Measurements from ENCODE around the gene MAEA. TPM values are rescaled to one million over a fixed set of nuclear protein-coding genes. Genes with fewer than 3 reads are reported as not detected.
A peak's percentile ranks its signal among the peaks of the same experiment; 100 is the strongest.
"Not testable (repeated sequence)": the region's sequence is repeated elsewhere in the genome, so short reads cannot be mapped to it uniquely, and the experiment has no call there.

Gene MAEA
- polyA plus RNA-seq, 10 donors, result 27.1 to 44.9 (median 35.5) TPM

DNA sequence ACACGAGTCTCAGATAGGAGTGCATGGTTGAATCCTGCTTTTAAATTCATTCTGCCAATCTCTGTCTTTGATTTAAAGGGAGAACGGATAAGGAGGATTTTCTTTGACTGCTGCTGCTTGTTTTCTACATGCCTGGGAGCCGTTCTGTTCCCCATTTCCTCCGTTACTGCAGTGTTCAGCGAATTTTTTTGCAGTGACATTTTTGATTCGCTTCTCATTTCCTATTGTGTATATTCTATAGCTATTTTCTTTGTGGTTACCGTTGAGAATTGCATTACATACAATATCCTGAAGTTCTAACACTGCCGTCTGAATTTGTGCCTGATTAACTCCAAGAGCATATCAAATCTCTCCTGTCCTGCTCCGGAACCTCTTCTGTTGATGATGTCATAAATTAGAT, 14.8 kb upstream of the MAEA start:
- DNase-seq, result no peak

DNA sequence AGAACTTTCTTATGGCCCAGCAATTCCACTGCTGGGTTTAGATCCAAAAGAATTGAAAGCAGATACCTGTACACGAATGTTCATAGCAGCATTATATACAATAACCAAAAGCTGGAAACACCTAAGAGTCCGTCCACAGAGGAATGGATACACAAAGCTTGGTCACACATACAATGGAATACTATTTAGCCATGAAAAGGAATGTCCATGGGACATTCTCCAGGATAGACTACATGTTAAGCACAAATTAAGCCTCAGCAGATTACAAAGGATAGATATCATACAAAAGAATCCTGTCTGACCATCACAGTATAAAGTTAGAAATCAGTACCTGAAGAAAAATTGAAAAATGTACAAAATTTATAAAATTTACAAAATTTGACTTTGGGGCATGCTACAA, 12.7 kb upstream of the MAEA start:
- DNase-seq, result no peak

DNA sequence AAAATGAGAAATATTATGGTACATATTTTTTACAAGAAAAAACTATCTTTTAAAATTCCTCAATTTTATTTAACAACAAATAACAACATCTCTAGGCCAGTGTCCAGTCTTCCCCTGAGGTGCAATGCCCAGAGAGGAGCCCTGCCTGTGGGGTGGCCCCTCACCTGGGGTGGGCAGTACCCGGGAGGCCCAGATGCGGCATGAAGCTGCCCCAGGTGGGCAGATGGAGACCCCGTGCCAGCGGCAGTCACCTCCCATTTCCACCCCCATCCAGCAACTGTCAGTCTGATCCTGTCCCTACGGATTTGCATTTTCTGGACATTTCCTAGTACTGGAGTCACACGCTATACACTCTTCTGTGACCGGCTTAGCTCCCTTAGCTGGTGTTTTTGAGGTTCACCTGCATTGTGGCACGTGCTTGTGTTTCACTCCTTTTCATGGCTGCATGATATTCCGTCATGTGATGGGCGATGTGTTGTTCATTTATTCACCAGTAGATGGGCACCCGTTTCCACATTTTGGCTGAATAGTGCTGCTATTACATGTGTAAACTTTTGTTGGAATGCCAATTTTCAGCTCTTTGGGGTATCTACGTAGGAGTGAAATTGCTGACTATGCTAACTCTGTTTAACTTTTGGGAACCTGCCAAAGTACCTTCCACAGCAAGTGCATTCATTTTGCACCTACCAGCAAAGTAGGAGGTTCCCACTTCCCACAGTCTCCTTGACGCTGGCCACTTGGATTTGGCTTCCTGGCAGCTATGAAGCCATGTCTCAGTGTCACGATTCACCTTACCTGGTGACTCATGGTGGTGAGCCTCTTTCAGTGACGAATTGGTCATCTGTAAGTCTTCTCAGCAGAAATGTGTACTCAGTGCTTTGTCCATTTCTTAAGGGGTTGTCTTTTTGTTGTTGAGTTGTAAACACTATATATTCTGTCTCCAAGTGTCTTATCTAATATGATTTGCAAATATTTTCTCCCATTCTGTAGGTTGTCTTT, 11.7 kb upstream of the MAEA start:
- DNase-seq, result no peak

DNA sequence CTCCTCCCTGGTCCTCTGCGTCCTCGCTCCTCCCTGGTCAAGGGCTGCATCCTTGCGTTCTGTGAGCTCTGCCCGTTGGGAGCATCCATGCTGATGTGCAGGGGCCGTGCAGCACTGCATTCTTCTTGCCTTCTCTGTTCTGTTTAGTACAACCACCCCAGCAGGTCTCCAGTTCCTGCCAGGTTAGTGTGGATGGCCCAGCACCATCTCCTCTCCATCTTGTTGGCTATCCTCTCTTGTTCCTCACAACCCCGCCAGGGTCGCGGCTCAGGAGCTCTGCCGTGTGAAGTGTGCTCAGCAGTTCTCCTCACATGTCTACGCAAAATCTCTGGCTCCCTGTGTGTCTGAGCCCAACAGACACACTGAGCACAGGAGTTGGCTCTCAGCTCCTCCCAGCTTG, 10.4 kb upstream of the MAEA start:
- no peak for DNase-seq

DNA sequence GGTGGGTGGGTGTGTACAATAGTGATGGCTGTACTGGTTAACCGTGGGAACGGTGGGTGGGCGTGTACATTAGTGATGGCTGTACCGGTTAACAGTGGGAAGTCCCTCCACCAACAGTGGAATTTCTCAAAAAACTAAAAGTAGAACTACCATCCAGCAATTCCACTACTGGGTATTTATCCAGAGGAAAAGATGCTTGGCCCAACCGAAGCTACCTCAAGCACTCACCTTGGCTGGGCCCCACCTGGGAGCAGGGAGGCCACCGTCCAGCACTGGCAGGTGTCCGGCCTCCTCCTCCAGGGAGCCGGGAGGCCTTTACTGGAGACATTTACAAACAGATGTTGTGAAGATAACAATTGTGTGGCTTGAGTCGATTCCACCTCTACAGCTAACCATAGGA, 6.0 kb upstream of the MAEA start:
- DNase-seq, result no peak

DNA sequence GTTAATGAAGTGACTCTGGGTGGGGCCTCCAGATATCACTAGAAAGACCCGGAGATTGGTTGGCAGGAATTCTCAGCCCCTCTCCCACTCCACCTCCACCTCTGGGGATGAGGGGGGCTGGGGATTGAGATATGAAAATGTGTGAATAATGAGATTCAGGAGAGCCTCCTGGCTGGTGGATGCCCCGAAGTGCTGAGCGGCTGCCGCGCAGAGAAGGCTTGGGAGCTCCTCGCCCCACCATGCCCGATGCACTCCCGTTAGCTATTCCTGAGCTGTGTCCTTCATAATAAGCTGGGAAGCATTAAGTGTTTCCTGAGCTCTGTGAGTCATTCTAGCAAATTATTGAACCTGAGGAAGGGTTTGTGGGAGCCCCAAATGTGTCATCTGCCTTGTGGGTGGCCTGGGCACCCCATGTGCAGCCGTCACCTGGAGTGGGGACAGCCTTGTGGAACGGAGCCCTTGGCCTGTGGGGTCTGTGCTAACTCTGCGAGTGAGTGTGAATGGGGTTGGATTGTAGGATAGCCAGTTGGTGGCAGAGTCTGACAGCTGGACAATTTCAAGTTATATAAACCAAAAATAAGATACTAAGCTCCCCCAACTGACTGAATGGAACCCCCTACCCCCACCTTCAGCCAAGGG, 4.4 kb upstream of the MAEA start:
- DNase-seq, result no peak

DNA sequence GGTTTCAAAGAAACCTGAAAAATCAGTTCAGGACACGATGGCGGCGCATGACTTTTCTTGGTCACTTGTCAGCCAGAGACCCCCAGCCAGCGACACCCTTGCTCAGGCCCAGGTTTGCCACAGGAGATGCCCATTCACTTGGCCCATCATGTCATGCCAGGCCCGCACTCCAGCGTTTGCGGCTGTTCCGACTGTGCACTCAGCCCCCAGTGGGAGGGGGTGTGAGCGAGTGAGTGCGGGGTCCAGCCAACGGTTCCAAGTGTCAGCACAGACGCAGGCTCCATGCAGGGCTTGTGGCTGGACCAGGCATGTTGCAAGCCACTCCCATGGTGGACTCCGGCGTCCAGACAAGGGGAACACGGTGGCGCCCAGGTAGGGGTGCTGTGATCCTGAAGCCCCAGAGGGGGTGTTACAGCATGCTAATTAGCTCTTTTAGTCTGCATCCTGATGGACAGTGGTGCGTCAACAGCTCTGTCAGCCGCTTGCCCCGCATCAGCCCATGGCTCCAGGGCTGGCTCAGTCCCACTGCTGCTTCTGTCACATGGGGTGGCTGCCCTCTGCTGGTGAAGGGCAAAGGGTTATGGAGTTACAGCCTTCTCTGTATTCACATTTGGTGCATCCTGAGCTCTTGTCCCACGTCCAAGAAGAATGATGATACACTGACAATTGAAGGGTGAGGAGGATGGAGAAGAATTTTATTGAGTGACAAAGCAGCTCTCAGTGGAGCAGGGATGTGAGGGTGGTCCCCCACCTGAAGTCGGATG, 3.7 kb upstream of the MAEA start:
- DNase-seq, result no peak

DNA sequence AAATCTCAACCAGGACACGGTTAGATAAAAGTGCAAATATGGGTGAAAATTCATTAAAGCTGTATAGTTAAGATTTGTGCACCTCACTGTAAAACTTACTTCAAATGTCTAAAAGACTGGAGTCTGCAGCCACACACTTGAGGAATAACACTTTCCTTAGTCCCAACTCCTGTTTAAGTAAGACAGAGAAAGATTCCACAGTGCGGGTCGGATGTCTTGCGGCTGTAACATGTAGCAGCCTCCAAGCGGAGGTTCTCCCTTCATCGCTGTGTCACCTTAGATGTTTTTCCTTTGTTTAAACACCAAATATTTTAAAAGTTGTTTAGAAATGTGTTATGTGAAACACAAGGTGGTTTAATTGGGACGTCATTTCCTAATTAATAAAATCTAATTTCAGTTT, 905 bp upstream of the MAEA start:
- DNase-seq, result no peak

DNA sequence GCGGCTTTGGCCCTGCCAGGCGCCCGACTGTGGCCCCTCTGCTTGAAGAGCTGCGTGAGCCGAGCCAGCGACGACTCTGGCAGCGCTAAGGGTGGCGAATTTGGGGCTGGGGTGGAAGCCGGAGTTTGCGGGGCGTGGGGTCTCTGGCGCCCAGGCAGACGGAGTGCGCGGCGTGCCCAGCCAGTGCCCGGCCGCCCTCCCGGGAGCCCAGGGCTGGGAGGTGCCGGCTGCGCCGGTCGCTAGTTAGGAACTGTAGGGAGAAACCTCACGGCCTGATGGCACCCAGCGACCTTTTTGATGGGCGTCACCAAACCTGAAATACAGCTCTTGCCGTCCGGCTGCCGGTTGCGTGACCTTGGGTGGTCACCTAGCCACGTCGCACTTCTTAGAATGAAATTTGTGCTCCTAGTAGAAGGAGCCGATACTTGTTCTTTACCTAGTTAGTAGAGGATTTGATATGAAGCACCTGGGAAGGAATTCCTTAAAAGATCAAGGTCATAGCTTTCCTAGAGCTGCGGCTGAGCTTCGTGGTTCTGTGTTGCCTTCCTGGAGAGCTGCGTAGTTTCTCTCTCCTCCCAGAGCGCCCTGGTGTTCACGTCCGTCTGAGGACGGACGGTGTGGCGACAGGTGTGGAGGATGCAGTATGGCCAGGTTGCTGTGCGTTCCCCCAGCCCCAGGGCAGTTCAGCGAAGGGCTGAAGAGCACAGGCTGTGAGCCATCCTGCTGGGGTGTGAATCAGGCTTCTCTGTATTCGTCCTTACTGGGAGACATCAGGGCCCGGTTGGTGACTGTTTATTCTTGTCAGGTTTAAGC, 680 bp downstream of the MAEA start:
- peak in 2 of 3 donors; percentile 12 to 40 for DNase-seq

DNA sequence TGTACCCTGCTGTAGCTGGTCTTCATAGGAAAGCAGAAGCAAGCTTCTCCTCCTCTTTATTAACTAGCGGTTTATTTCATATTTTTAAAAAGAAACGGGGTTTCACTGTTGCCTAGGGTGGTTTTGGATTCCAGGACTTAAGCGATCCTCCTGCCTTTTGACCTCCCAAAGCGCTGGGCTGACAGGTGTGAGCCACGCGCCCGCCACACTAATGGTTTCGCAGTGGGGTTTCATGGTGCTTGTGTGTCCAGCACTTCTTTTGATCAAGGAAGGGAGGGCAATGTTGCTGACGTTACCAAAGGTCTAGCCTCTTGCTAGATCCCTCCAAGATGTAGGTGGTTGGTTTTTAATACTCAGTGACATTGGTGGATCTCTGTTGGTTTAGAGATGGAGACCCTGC, 1.4 kb downstream of the MAEA start:
- no peak for DNase-seq

DNA sequence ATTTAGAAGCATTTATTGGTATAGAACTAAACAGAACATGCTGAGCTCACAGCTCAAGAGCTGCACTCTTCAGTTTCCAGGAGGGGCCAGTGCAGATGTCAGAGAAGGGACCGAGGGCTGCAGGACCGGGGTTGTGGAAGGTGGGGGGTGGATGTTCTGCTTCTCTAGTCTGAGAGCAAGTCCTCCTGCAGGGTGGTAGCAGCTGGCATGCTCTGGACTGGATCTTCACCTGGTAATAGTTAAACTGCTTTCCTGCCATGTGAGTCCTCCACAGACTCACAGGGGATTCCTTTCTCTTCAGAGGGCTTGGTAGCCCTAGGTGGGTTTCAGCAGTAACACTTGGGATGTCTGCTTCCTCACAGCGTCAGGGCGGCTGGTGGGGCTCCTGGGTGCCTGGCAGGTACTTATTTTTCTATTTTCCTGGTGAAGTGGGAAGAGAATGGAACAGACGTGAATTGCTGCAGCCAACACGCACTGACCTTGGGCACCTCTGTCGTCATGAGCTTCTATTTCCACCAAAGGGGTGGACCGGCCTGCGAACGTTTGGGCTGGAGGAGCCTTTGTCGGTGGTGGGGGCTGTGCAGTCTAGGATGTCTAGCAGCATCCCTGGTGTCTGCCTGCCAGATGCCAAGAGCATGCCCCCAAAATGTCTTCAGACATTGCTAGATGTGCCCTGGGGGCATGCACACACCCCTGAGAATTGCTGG, 2.5 kb downstream of the MAEA start:
- DNase-seq, result no peak

DNA sequence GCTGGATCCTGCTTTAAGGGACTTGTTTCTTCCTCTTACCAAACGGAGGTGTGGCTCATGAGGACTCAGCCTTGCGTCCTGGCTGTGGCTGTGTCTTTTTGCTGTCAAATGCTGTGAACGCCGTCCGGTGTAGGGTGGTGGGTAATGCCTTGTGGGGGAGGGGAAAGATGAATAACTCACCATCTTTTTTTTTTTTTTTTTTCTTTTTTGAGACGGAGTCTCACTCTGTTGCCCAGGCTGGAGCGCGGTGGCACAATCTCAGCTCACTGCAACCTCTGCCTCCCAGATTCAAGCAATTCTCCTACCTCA, 3.0 kb downstream of the MAEA start:
- not testable (repeated sequence) for DNase-seq

DNA sequence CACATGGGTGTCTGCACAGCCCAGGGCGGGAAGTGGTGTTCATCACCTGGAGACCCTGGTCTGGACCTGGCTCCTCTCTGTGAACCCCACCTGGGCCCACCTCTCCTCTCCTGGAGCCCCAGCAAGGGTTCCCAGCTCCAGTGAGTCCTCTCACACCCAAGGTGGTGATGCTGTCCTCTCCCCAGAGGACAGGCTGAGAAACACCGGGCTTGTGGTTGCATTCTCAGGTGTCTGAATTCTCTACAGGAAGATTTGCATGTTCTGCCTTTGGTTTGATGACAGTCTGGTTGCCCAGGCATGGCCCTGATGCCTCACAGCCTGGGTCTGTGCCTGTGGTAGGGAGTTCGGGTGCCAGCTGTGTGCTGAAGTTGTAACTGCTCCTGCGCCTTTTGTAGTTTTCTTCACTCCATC, 3.8 kb downstream of the MAEA start:
- DNase-seq, result no peak

DNA sequence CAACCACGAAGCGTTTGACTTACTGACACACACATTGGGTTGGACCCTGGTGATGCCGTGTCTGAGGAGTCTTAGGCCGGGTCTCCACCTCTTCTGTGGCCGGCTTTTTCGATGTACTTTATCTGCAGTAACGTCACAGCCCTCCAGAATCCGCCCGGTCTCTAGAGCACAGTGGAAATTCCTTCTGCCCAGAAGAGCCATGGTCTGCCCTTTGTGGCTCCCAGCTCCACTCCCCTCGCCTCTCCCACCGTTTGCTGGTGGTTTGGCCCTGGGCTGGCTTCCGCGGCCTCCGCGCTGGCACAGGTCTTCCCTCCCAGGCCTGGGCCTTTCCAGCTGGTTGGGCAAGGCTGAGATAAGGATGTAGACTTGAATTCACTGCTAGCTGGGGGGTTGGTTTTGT, 4.3 kb downstream of the MAEA start:
- DNase-seq, result no peak

DNA sequence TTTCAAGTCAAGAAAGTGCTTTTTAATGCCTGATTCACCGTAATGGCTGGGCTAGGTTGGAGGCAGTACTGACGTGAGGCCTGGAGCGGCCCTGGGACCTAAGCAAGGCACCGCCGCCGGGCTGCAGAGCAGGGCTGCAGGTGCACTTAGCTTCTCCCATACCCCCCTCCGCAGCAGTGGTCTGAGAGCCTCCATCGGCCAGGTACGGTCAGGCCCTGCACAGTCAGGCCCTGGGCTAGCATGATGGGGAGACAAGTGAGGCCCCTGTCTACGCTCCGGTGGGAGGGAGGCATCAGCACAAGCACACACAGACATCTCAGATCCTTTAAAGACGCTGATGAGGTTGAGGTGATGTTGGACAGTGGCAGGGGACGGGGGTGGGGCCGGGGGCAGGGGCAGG, 4.7 kb downstream of the MAEA start:
- no peak for DNase-seq

DNA sequence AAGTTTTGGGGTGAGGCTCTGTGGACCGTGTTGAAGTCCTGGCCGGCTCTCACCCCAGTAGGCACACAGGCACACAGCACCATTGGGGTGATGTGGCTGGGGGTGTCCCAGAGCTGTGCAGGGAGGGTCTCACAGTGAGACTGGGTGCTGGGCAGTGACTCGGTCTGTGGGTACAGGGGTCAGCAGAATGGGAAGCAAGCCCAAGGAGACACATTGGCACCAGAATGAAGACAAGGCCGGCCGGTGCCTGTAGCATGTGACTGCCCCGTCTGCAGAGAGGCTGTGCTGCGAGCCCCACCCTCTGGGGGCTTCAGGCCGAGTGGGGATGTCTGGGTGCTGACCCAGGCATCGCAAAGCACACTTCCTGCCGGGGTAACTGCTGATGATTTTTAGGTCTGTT, 5.2 kb downstream of the MAEA start:
- DNase-seq, result no peak

DNA sequence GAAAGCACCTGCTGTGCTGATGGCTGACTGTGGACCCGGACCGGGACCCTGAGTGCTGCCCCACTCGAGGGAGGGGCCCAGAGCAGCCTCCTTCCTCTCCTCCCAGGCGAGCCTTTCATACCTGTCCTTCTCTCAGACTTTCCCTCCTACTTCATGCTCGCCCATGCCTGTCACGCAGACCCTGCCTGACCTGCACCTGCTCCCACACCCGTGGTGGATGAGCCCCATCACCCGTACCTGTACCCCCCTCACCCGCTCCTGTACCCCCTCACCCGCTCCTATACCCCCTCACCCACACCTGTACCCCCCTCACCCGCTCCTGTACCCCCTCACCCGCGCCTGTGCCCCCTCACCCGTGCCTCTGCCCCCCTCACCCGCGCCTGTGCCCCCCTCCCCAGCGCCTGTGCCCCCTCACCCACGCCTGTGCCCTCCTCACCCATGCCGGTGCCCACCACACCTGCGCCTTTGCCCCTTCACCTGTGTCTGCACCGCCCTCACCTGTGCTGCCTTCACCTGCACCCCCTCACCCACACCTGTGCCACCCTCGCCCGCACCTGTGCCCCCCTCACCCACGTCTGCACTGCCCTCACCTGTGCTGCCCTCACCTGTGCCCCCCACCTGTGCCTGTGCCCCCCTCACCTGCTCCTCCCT, 5.8 kb downstream of the MAEA start:
- no peak for DNase-seq

DNA sequence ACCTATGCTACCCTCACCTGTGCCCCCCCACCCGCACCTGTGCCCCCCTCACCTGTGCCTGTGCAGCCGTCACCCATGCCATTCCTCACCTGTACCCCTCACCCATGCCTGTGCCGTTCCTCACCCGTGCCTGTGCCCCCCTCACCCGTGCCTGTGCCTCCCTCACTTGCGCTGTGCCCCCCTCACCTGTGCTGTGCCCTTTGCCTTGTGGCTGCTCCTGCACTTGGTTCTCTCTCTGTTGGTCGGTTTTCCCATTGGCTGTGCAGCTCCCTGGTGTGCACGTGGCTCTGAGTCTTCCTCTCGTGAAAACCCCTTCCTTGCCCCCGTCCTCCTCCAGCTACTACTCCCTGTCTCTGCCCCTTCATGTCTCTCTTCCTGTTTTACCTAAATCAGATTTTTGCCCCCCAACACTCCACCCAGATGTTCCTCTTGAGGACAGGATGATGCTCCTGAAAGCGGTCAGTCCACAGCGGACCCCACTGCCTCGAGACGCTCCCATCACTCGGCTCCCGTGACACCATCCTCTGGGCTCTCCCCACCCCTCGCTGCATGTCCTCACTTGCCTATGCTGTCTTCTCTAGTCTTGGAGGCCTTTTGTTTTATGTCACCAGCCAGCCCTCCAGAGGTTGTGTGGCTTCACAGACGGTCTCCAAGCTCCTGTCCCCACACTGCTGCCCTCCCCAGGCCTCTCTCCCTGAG, 6.8 kb downstream of the MAEA start:
- no peak for DNase-seq

DNA sequence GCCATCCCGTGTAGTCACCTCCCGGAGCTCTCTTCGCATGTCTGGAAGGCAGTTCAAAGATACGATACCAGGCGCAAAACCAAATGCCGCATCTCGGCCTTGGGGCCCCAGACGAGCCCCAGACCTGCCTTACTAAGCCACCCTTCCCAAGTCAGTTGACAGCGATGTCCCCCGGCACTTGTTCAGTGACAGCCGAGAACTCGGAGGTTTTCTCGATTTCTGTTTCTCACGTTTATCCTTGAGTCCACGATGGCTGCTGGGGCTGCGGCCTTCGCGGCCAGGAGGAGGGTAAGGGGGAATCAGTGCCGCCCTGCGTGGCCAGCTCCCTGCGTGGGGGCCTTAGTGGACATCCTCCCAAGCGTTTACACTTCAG, 7.3 kb downstream of the MAEA start:
- DNase-seq, result no peak

Data from muscle of back (tissue), 11 donors.